Suprapubic skin (tissue), 3 donors: Measurements from ENCODE around the gene FAM107A.
A peak's percentile ranks its signal among the peaks of the same experiment; 100 is the strongest.

Experiments
- EP300 ChIP-seq: sonication (generic); formaldehyde crosslinking; IDR thresholded peaks from one replicate; pipeline ENCODE4 v1.6.1; 2017; ENCODE audit warnings: antibody characterized with exemption
- TF ChIP-seq, protein P1 (sequence below), 2 donors: fragments of 200-600 bp in 1 of 2; fragments of 450-650 bp in 1 of 2; sonication (generic) in 1 of 2; IDR thresholded peaks; one replicate each; pipeline ENCODE4 v1.5.1; 2016 to 2019; ENCODE audit warnings: antibody characterized with exemption in 2 of 2, mild to moderate bottlenecking in 1 of 2, moderate library complexity in 1 of 2

DNA sequence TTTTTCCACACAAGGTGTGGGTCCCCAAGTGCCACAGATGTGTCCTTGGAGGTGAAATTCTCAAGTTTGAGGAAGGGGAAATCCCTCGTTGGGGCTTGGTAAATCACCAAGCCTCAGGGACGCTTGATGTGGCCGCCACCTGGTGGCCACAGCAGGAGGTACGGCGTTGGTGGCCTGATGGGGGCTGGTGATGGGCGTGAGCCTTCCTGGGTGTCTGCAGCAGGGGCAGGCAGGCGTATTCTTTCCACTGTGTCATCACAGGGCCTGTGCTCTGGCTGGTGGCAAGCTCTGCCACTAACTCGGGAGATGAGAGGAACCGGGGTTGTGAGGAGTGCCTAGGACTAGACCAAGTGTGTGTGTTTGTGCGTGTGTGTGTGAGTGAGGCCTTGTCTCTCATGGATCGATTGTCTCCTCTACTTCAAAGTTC, 44.4 kb downstream of the FAM107A start:
- TF ChIP-seq, protein P1, sequence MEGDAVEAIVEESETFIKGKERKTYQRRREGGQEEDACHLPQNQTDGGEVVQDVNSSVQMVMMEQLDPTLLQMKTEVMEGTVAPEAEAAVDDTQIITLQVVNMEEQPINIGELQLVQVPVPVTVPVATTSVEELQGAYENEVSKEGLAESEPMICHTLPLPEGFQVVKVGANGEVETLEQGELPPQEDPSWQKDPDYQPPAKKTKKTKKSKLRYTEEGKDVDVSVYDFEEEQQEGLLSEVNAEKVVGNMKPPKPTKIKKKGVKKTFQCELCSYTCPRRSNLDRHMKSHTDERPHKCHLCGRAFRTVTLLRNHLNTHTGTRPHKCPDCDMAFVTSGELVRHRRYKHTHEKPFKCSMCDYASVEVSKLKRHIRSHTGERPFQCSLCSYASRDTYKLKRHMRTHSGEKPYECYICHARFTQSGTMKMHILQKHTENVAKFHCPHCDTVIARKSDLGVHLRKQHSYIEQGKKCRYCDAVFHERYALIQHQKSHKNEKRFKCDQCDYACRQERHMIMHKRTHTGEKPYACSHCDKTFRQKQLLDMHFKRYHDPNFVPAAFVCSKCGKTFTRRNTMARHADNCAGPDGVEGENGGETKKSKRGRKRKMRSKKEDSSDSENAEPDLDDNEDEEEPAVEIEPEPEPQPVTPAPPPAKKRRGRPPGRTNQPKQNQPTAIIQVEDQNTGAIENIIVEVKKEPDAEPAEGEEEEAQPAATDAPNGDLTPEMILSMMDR (IDR thresholded peaks at IDR 0.05) = peak; percentile 80 to 81
- no peak for TF ChIP-seq EP300
